Stimulated activated CD8-positive, alpha-beta memory T cell treated with anti-CD3 and anti-CD28 coated beads, Interleukin-7, amount 100 ng/mL, for 24 hours (primary cell): ENCODE data around the gene NTRK2.

Experiments
- DNase-seq: peaks from one replicate; pipeline ENCODE4 v3.0.0-alpha.2; 2020; ENCODE audit warnings: low read depth

The NTRK2 gene

DNA sequence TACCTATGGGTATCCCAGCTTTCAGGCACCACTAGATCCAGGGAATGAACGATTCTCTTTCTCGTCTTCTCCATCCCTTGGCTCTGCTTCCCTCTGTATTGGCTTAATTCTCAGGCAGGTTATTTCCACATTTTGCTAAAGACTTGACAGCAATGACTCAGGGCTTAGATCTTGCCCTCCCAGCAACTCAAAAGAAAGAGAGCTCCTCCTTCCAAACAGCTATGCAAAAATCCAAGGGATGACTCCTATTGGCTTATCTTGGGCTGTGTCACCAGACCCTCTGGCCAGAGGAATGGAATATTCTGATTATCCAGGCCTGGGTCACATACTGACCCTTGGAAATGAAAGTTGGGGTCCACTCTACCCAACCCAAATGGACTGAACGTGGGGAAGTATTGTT lies 270.2 kb downstream of the NTRK2 start:
- DNase-seq = no peak

DNA sequence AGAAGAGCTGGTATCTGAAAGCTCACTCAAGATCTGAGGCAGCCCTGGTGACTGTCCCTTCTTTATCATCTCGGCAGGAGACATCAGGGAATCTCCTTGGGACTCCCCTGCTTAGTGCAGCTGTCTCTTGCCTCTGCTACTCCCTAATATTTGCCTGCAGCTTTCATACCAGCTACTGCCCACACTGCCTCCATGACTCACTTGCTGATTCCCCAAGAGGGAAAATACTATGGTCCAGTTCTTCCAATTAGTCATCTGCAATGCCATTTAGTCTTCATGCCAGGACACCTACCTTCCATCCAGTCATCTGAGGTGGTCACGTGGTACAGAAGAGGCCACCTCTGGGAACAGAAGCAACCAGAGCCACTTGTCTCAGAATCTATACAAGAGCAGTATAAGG lies 270.8 kb downstream of the NTRK2 start:
- DNase-seq = no peak

DNA sequence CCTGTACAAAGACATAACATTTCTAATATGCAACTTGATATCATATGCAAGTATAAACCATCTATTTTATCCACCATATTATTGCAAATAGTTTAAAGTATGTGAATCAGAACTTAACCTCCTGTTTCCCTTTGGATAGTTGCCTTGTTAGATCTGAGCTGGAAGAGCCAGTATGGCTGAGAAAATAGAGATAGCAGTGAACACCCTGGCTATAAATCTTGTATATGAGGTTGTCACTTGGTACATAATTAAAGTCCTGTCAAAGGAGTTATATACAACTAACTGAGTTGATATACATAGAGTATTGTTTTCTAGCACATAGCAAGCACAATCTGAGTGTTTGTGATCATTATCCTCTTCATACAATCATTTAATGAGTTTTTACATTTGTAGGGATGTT lies 272.3 kb downstream of the NTRK2 start:
- DNase-seq = no peak

DNA sequence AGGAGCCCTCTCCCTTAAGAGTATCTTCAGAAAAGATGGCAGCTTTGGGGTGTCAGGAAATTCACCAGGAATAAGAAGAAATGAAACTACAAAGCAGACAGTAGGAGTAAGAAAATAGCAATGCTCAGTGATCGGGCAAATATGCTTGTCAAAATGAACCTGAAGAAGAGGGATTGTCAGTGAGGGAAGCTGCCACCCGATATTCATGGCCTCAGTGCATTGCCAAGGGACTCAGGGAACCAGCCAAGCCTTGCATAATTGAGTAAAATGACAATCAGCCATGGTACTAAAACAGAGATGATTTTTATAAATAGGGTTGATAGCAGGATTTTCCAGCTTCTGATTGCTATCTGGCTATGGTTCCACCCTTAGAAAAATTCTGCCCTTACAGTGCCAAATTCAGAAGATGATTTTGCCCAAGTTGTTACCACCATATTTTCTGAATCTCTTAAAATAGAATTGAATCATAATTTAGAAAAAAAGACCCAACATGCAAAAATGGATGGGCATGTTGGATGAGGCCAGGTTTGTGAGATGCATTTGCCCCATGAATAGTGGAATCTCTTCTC lies 274.0 kb downstream of the NTRK2 start:
- DNase-seq = no peak

DNA sequence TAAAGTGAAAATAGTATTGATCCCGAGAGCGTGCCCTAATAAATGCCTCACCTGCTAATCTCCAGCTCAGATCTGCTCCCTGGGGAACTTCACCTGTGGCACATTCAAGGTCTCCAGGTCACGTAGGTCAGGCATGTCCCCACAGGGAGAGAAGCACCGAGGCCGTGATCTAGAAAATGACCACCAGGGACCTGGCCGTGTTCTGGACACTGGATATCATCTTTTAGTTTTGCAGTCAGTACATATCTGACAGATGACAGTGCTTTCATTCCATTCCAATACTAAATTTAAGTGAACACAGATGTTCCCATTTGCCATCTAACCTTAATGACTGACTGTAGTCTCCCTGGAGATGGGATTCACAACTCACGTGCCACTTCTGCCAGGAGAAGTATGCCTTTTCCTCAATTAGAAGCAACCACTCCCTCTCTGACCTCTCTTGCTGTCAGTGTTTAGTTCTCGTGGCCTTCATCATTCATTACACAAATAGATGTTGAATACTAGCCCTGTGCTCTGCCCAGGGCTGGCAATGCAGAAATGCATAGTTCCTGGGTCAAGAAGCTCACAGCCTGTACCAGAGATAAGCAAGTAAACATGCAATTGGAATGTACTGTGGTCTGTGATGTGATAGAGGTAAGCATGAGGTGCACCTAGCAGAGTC lies 276.5 kb downstream of the NTRK2 start:
- no peak for DNase-seq

DNA sequence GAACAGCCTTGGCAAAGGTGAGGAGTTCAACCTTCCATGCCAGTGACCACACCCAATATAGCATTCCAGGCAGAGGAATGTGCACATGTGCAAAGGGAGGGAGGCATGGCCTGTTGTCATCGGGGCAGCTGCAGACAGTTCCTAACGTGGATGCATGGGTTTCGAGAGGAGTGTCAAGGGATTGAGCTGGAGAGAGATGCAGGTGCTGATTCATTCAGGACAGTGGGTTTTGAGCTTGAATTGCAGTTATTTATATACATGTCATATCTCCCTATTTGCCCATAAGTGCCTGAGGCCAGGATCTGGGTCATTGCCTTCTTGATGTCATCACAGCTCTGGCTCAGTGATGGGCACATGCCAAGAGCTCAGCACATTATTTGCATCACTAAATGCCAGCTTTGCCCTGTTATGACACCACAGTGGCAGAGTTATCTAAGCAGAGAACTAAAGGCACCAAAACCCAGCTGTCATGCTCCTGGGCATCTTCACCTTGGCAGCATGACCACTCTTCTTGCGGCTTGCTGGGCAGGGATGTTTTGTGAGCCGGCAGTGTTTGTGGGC lies 278.0 kb downstream of the NTRK2 start:
- no peak for DNase-seq

DNA sequence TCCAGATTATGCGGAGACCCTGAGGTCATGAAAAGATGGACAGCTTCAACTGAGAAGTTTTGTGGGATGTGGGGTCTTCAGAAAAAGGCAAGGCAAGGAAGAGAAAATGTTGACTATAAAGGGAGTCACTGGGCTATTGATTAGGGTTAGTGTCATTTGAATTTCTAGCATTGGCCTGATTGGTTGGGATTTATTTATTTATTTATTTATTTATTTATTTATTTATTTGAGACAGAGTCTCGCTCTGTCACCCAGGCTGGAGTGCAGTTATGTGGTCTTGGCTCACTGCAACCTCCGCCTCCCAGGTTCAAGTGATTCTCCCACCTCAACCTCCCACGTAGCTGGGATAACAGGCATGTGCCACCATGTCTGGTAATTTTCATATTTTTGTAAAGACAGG lies 279.7 kb downstream of the NTRK2 start:
- DNase-seq = no peak

DNA sequence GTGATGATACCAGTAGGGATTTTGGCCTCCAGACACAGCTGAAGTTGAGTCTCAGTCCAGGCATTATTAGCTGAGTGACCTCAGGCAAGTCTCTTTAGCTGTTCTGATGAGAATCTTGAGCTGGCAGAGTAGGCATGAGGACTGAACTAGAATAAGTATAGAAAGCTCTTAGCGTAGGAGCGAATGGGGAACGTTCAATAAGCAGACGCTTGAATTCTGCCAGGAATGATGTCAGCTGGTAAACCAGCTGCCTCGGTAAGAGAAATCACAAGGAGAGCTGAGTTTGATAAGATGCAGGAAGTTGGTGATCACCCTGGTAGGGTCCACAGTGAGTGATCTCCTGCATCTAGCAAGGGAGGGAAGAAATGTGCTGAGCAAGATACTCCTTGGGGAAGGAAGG lies 280.4 kb downstream of the NTRK2 start:
- no peak for DNase-seq

DNA sequence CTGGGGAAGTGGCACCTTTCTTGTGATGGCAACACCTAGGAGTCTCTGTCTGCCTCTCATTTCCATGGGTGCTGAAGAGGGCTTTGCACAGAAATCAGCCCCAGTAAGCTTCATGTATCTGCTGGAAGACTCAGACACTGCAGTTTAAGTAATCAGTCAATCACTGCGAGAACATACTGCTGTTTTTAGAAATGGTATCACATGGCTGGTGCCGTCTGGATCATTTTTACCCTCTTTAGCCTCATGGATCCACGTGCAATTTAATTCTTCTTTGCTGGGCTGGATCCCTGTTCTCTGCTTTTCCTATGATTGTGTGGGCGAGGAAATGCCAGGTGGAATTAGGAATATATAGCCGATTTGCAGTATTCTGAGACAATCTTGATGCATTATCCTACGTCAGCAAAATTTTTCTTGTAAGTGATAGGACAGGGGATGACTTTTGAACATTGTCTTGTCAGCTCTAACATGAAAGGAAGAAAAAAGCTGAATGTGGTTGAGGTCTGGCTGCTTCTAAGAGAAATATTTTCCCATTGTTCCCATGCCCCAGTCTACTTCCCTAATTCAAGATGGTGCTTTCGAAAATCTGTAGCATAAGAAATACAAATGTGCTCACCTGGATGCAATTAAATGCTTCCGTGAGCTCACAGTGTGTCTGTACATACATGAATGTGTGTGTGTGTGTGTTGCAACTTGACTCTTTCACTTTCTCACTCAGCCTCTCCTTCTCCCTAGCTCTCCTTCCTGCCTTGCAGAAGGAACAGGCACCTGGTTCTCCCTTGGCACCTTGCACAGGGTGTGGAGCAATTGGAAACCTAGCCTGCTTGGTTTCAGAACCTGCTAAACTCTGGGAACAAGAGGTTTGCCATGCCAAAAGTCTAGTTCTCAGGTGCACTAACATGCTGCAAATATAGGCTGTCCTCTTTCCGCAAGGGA lies 281.6 kb downstream of the NTRK2 start:
- no peak for DNase-seq

DNA sequence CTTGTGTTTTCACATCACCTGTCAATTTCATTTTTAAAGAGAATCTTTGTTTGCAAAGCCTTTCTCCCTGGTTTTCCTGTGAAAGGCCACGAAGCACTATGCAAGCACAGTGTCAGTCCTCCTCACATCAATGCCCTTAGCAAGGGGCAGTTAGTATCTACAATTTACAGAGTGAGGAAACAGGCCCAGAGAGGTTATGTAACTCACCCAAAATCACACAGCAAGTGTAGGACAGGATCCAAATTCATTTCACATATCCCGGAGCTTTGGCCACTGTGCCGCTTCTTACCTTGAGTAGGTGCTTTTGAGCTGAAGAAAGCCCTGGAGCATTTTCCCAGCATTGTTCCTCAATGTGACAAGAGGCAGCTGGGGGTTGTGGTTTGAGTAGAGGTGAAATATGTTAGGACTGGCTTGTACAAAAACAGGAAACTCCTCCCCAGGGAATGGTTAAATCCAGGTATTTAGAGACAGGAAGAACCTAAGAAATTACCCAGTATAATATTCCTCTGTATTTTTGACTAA lies 283.8 kb downstream of the NTRK2 start:
- no peak for DNase-seq

DNA sequence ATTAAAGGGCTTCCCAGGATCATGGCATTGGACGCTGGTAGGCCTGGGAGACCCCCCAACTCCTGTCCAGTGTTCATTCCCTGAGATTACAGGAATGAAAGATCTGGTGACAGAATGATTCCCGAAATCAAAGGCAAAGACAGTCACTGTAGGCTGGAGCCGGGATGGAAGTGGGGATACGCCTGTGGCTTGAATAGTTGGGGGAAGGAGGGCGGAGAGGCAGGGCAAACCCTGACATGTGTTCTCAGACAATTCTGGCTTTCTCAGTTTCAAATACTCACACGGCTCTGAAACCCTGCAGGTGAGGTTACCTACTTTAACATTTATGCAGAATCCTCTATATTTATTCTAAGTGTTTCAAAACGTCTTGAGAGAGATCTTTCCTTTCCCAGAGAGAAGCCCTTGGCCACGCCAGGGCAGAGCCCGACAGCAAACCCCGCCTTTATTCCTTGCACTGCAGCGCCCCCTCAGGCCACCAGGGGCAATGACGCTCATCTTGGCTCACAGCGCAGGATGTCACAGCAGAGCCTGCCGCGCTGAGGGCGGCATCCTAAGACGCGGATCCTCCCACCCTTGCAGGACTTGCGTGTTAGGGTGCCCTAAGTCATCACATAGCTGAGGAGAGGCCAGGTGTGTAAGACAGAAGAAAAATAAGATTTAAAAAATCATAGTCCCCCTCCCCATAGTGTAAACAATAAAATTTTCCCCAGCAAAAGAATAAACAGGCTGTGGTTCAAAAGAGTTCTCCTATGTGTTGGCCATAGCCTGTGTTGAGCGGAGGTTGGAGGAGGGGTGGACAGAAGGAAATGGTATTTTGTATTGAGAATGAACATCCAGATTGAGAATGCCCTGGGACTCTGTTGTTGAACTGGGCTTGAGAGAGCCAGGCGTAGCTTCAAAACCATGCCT lies 284.5 kb downstream of the NTRK2 start:
- DNase-seq = peak; percentile 7

DNA sequence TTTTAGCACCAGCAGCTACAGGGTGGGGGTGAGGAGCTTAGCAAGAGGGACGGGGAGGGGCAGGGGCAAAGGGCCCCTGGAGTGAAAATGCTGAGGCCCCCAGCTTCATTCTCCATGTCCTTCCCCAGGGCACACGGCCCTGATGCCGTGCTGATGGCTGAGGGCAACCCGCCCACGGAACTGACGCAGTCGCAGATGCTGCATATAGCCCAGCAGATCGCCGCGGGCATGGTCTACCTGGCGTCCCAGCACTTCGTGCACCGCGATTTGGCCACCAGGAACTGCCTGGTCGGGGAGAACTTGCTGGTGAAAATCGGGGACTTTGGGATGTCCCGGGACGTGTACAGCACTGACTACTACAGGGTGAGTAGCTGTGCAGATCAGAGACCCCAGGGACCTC lies 285.6 kb downstream of the NTRK2 start:
- no peak for DNase-seq

DNA sequence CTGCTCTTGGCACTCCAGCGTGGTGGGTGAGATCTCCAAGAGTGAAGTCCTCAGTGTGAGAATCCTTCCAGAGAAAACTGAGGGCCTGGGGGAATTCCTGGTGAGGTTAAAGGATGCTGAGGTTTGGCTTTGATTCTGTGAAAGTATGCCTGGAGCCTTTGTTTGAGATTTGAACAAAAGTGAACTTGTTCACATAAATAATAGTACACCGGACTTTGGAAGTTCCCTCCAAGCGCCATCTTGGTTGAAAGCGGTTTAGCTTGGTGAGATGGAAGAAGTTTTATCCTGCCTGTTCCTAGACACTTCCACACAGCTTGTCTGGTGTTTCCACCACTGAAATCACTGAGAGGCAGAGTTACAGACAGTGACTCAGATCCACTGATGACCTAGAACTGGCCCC lies 286.4 kb downstream of the NTRK2 start:
- no peak for DNase-seq

DNA sequence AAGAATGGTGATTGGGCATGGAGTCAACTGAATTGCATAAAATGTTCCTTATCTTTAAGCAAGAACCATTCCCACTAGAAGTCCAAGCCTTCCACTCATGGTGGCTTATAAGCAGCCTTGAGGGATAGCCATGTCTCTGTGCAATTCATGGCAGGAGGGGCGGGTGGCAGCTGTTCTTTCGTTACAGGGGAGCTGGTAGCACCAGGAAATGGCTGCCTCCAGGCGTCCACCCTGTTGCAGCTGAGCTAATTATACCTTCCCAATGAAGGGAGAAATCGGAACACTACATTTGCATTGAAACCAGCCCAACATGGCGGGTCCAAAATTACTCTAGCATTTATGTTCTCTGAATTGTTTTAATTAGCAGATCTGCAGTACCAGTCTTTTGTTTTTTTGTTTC lies 289.8 kb downstream of the NTRK2 start:
- no peak for DNase-seq

DNA sequence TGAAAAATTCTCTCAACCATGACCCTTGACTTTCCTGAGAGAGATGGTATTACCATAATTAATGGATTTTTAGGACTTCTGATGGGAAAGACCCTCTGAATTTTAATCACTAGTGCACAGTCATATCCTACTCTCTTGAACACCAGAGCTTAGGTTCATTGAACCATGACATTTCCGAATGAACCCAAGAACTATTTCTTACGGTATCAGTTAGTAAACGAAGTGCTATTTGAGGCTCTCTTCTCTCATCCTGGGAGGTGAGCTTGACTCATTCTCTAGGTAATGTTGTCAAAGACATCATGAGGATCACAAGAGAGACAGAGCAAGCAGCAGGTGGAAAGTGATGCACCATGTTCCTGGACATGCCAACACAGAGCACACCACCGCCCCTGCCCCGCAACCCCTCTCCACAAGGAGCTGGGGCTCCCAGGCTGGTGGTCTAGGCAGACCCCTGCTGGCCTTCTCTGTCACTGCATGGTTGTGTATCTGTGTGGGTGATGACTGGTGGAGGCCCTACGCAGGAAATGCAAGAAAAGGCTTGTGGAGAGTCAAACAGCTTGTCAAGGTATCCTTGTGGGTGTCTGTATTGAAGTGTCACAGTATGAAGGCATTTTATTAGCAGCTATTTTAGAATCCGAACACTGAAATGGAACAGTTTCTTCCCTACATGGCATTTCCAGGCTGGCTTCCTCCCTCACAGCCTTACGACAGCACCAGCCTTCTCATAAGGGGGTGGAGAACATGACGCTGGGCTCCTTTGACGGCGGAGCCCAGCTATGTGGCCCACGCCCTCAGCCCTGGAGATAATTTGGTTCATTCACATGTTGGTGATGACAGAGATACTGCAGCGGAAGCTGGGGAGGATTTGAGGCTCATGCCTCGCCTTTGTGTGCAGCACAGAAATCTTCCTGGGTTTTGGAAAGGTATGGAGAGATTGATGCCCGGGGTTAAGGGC lies 297.6 kb downstream of the NTRK2 start:
- DNase-seq = no peak

DNA sequence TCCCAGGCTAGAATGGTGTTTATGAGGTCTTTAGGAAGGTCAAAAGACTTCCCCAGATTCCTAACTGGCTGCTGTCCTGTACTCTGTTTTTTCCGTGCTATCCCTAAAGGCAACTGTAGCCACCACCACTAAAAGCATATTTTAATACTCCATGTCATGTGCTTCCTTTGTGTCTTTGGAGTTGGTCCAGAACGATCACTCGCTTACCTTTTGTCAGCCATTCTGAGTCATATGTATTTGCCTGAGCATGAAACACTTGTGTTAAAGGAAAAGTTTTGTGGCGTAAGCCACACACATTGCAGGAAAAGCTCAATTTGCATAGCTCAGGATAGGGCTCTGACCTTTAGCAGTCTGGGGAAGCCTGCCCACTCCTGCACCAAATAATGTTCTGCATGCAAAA lies 299.6 kb downstream of the NTRK2 start:
- no peak for DNase-seq

DNA sequence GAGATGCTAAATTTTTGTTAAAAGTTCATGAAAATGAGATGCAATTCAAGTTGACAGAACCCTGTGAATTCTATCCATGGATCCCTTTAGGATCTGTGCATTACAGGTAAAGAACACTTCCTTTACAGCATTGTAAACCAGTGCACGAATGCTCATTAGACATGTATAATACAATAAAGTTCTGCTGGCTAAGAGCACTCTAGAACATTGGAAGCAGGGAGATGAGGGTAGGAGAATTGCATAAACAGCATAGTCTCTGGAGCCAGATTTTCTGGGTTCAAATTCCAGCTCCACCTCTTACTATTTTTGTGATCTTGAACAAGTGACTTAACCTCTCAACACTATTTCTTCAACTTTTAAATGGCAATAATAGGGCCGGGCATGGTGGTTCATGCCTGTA lies 300.2 kb downstream of the NTRK2 start:
- DNase-seq = no peak

DNA sequence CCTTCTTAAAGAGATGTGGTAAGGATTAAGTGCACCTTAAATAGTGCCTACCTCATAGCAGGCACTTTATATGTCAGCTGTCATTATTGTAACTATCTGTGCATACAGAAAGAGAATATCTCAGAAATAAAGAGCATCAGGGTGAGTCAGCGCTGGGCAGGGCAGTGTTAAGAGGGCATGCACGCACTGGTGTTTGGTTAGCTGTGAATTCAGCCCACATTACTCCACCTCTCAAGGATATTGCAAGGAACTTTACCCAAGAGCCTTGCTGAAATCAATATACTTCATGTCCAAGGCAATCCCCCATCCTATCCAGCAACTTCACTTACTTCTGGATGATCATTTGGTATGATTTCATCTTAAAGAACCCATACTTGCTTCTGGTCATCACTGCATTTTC lies 300.9 kb downstream of the NTRK2 start:
- no peak for DNase-seq

DNA sequence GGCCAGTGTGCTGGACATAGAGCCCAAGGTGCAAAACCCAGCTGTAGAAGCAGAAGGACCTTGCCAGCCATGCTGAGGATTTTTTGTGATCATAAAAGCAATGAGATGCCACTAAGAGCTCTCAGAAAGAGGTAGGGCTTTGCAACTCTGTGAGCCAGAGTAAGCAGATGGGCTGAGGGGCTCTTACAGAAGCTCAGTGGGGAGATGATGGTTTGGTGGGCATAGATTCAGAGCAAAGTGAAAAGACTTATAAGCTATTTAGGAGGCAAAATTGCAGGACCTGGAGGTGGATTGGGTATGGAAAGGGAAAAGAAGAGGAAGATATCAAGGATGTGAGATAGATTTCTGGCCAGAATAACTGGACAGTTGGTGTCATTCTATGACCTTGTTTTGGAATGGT lies 302.0 kb downstream of the NTRK2 start:
- no peak for DNase-seq

DNA sequence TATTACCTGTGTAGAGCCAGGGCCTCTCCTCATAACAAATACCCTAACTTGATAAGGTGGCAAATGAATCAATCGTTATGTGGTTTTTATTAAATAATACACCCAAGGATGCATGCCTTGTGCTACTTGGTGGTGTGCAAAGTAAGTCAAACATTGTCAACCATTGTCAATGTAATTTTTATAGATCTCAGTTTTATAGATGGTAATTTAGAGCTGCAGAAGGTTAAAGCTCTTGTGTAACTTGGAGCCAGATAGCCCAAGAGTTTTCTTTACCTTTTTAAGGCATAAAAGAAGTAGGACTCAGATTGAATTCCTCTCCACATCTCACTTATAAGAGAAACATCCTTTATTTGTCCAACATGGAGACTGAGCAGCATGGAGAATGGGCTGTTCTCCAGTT lies 304.7 kb downstream of the NTRK2 start:
- no peak for DNase-seq

DNA sequence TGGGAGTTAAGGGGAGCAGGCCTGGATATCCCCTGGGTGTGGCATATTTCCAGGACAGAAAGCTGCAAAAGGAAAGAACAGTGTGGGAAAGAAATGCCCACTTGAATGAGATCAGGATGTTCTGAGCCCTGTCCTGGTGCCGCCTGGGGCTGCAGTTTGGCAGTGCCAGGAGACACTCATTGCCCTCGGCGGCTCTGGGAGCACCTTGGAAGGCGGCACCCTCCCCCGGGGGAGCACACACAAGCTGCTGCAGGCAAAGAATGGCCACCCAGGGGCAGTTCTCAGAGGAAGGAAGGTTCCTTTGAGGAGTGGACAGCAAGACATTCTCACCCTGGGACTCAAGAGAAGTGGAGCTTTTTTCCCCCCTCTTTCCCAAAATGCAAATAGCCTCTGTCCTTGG lies 305.3 kb downstream of the NTRK2 start:
- DNase-seq = no peak
